ENCODE results near the gene GALP.
"Not testable (repeated sequence)": the region's sequence is repeated elsewhere in the genome, so short reads cannot be mapped to it uniquely, and the experiment has no call there.

GALP gene

GRCh38 chr19:56175861-56176307 is at the start of gene GALP:
Gene GALP (plus strand): TSS chr19:56176008. CDS start chr19:56177109, 1,101 bp downstream.
- H3K4me3 ChIP-seq (ENCODE audit: low read length); H3K4me1 ChIP-seq (ENCODE audit: control insufficient read depth, insufficient read depth, low read length); H3K36me3 ChIP-seq (ENCODE audit: control insufficient read depth, insufficient read depth, low read length); H3K27ac ChIP-seq (ENCODE audit: low read depth, low read length); H3K9ac ChIP-seq (ENCODE audit: low read length): not testable (repeated sequence)
- H3K27me3 ChIP-seq (ENCODE audit: control insufficient read depth, insufficient read depth, low read length): peaks cover 11% of the 10 kb centered on the region

DNA sequence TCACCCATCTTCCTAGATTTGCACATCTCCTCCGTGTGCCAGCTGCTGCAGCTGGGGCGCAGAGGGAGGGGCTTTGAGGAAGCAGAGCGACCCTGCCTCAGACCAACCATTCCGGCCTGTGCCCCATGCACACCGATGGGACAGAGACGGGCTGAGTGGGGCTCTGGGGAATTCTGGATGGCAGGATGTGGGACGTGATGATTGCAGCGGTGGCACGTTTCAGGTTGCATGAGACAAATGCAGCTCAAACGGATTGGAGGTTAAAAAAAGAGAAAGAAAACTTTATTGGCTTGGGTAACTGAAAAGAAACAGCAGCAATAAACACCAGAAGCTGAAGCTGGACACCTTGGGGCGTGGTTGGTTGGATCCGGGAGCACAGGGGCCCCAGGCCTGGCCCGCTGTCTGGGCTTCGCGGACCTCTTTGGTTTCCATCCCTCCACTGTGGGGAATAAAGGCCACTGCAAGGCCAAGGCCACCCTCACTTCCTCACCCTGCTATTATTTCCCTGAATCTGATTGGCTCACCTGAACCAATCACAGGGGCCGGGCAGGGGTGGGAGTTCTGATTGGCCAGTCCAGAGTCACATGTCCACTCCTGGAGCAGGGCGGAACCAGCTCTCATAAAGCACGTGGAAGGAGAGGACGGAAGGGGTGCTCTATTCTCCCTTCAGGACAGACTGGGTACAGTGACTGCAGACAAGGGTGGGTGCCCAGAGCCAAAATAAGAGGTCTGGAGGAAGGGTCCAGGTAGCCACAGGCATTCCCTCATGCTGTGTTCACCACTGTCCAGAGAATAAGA is 48.6 kb upstream of the GALP start:
- Histone ChIP-seq H3K4me1 (ENCODE audit: control insufficient read depth, insufficient read depth, low read length) (no peaks in the 10 kb centered on the region), H3K36me3 (ENCODE audit: control insufficient read depth, insufficient read depth, low read length) (no peaks in the 10 kb centered on the region), H3K27ac (ENCODE audit: low read depth, low read length) (no peak overlapping the region), H3K4me3 (ENCODE audit: low read length) (no peak overlapping the region), H3K9ac (ENCODE audit: low read length) (no peak overlapping the region), H3K27me3 (ENCODE audit: control insufficient read depth, insufficient read depth, low read length) (no peaks in the 10 kb centered on the region)

DNA sequence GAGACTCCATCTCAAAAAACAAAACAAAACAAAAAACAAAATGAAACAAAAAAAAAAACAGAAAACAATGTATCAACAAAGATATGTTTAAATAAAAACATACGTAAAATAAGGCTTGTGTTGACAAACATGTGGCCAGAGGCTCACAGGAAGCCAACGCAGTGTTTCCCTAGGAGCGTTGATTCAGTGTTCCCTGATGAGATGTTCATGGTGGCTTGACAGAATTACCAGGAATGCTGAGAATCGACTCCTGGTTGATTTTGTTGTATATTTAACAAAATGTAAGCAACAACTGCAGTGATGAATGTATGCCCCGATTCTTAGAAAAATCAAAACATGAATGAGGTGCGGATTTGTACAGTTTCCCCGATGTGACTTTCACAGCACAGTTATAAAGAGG is 45.8 kb upstream of the GALP start:
- H3K27ac ChIP-seq (ENCODE audit: low read depth, low read length): no peak overlapping the region
- H3K4me1 ChIP-seq (ENCODE audit: control insufficient read depth, insufficient read depth, low read length): no peaks in the 10 kb centered on the region
- H3K36me3 ChIP-seq (ENCODE audit: control insufficient read depth, insufficient read depth, low read length): no peaks in the 10 kb centered on the region
- no peak overlapping the region for H3K9ac ChIP-seq (ENCODE audit: low read length)
- no peak overlapping the region for H3K4me3 ChIP-seq (ENCODE audit: low read length)
- H3K27me3 ChIP-seq (ENCODE audit: control insufficient read depth, insufficient read depth, low read length): no peaks in the 10 kb centered on the region

GRCh38 chr19:56131651-56132050 is 44.2 kb upstream of the GALP start:
- Histone ChIP-seq H3K27ac (ENCODE audit: low read depth, low read length) (no peak overlapping the region), H3K4me1 (ENCODE audit: control insufficient read depth, insufficient read depth, low read length) (no peaks in the 10 kb centered on the region), H3K27me3 (ENCODE audit: control insufficient read depth, insufficient read depth, low read length) (no peaks in the 10 kb centered on the region), H3K9ac (ENCODE audit: low read length) (no peak overlapping the region), H3K36me3 (ENCODE audit: control insufficient read depth, insufficient read depth, low read length) (no peaks in the 10 kb centered on the region), H3K4me3 (ENCODE audit: low read length) (no peak overlapping the region)

DNA sequence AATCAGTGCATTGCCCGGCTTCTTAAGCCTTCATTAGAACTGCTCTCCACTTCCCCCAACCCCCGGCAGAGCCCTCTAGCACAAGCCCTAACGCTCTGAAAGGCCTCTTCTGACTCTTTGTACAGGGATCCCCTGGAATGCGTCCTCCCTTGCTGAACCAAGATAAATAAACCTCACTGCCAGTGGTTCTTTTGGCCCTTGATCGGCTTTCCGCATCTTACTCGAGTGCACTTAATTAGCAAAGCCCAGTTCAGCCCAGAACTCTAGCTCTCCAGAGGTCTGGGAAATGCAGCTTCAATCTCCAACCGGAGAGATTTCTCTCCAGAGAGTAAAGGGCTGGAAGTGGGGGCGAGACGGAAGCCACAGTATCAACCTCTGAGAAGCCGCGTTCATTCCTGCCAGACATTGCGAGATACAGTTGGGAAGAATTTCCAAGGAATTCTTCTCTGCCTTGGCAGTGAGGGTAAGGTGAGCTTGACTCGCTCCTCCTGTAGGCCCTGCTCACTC is 43.4 kb upstream of the GALP start:
- no peaks in the 10 kb centered on the region for H3K4me1 ChIP-seq (ENCODE audit: control insufficient read depth, insufficient read depth, low read length)
- no peaks in the 10 kb centered on the region for H3K36me3 ChIP-seq (ENCODE audit: control insufficient read depth, insufficient read depth, low read length)
- no peak overlapping the region for H3K4me3 ChIP-seq (ENCODE audit: low read length)
- H3K27ac ChIP-seq (ENCODE audit: low read depth, low read length): peak overlapping the region; percentile 68
- H3K27me3 ChIP-seq (ENCODE audit: control insufficient read depth, insufficient read depth, low read length): no peaks in the 10 kb centered on the region
- no peak overlapping the region for H3K9ac ChIP-seq (ENCODE audit: low read length)

GRCh38 chr19:56133858-56134653 is 41.8 kb upstream of the GALP start:
- Histone ChIP-seq H3K4me1 (ENCODE audit: control insufficient read depth, insufficient read depth, low read length) (no peaks in the 10 kb centered on the region), H3K27me3 (ENCODE audit: control insufficient read depth, insufficient read depth, low read length) (no peaks in the 10 kb centered on the region), H3K27ac (ENCODE audit: low read depth, low read length) (no peak overlapping the region), H3K36me3 (ENCODE audit: control insufficient read depth, insufficient read depth, low read length) (no peaks in the 10 kb centered on the region), H3K4me3 (ENCODE audit: low read length) (no peak overlapping the region), H3K9ac (ENCODE audit: low read length) (no peak overlapping the region)

DNA sequence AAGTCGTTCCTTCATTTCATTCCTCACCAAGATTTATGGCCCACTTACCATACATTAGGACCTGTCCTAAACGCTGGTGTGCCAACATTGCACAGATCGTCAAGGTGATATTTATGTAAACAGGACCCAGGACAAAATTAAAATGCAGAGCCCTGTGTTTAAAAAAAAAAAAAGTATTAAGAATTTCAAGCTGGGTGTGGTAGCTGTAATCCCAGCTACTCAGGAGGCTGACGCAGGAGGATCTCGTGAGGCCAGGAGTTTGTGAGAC is 41.2 kb upstream of the GALP start:
- no peaks in the 10 kb centered on the region for H3K4me1 ChIP-seq (ENCODE audit: control insufficient read depth, insufficient read depth, low read length)
- H3K9ac ChIP-seq (ENCODE audit: low read length): no peak overlapping the region
- no peaks in the 10 kb centered on the region for H3K36me3 ChIP-seq (ENCODE audit: control insufficient read depth, insufficient read depth, low read length)
- H3K27me3 ChIP-seq (ENCODE audit: control insufficient read depth, insufficient read depth, low read length): no peaks in the 10 kb centered on the region
- H3K27ac ChIP-seq (ENCODE audit: low read depth, low read length): no peak overlapping the region
- no peak overlapping the region for H3K4me3 ChIP-seq (ENCODE audit: low read length)

- Histone ChIP-seq H3K4me1 (ENCODE audit: control insufficient read depth, insufficient read depth, low read length) (peaks cover 6% of the 10 kb centered on the region), H3K27ac (ENCODE audit: low read depth, low read length) (no peak overlapping the region), H3K27me3 (ENCODE audit: control insufficient read depth, insufficient read depth, low read length) (no peaks in the 10 kb centered on the region)
Measured at GRCh38 chr19:56136362-56136761, 39.4 kb upstream of the GALP start.

GRCh38 chr19:56137405-56137804 is 38.4 kb upstream of the GALP start:
- no peak overlapping the region for H3K9ac ChIP-seq (ENCODE audit: low read length)

More at GRCh38 chr19:56136362-56136761, 39.4 kb upstream of the GALP start:
- Histone ChIP-seq H3K36me3 (ENCODE audit: control insufficient read depth, insufficient read depth, low read length) (no peaks in the 10 kb centered on the region), H3K9ac (ENCODE audit: low read length) (no peak overlapping the region), H3K4me3 (ENCODE audit: low read length) (no peak overlapping the region)

GRCh38 chr19:56138069-56138468 is 37.7 kb upstream of the GALP start:
- Histone ChIP-seq H3K4me3 (ENCODE audit: low read length) (no peak overlapping the region), H3K27ac (ENCODE audit: low read depth, low read length) (no peak overlapping the region), H3K36me3 (ENCODE audit: control insufficient read depth, insufficient read depth, low read length) (no peaks in the 10 kb centered on the region), H3K4me1 (ENCODE audit: control insufficient read depth, insufficient read depth, low read length) (peaks cover 9% of the 10 kb centered on the region), H3K9ac (ENCODE audit: low read length) (no peak overlapping the region), H3K27me3 (ENCODE audit: control insufficient read depth, insufficient read depth, low read length) (no peaks in the 10 kb centered on the region)

More at GRCh38 chr19:56137405-56137804, 38.4 kb upstream of the GALP start:
- Histone ChIP-seq H3K4me3 (ENCODE audit: low read length) (no peak overlapping the region), H3K36me3 (ENCODE audit: control insufficient read depth, insufficient read depth, low read length) (no peaks in the 10 kb centered on the region), H3K27me3 (ENCODE audit: control insufficient read depth, insufficient read depth, low read length) (no peaks in the 10 kb centered on the region), H3K4me1 (ENCODE audit: control insufficient read depth, insufficient read depth, low read length) (peaks cover 9% of the 10 kb centered on the region), H3K27ac (ENCODE audit: low read depth, low read length) (no peak overlapping the region)

DNA sequence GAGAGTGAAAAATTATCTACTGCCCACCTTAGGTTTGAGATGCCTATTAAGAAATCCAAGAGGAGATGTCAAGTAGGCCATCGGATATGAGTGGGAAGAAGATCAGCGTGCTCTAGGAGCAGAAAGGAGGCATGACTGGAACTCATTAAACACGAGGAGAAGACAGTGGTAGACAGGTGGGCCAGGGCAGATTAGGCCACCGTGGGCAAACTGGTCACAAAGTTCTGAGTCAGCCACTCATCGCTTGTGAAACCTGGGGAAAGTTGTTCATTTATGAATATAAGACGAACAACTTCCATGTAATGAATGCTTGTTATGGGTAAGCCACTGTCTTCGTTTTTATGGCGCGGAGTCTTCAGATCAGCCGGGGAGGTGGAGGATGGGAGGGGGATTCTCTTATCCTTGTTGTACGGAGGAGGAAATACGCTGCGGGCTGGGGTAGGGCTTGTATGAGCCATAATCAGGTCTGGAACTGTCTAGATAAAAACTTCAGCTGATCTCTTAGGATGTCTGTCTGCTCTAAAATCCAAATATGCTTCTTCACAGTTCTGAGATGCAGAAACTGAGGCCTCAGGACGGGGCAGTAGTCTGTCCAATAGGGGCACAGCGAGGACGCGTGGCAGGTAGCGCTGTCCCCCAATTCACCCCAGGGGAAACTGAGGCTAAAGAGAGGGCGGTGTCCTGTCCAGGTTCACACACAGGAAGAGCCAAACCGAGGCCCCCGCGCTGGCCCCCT is 35.8 kb upstream of the GALP start:
- Histone ChIP-seq H3K27ac (ENCODE audit: low read depth, low read length) (peak overlapping the region; percentile 98), H3K36me3 (ENCODE audit: control insufficient read depth, insufficient read depth, low read length) (no peaks in the 10 kb centered on the region), H3K4me3 (ENCODE audit: low read length) (peak overlapping the region; percentile 86), H3K27me3 (ENCODE audit: control insufficient read depth, insufficient read depth, low read length) (no peaks in the 10 kb centered on the region), H3K4me1 (ENCODE audit: control insufficient read depth, insufficient read depth, low read length) (peaks cover 9% of the 10 kb centered on the region), H3K9ac (ENCODE audit: low read length) (peak overlapping the region; percentile 56)

Data from rectal smooth muscle tissue (tissue), 1 donor.